Gastrocnemius medialis (tissue), 4 donors: ENCODE results near the gene EPHA4. TPM values are rescaled to one million over a fixed set of nuclear protein-coding genes. Genes with fewer than 3 reads are reported as not detected.

Source experiments
- ATAC-seq, 2 donors: fragments of 150-250 bp; one replicate each; pipeline ENCODE4 v1.9.1; 2016
- DNase-seq, 2 donors: peaks; one replicate each; pipeline ENCODE4 v3.0.0-alpha.2; 2019
- H3K27ac ChIP-seq, 4 donors: fragments of 200-600 bp; sonication (generic); 1 replicate in 1 of 4; 2 replicates in 3 of 4; pipeline ENCODE4 v1.5.1; 2016 to 2018; ENCODE audit warnings: mild to moderate bottlenecking in 2 of 4, moderate library complexity in 1 of 4
- H3K27me3 ChIP-seq, 3 donors: fragments of 200-600 bp; sonication (generic) in 2 of 3; 1 replicate in 1 of 3; 2 replicates in 2 of 3; pipeline versions ENCODE4 v1.5.1 to v1.6.0; 2016 to 2019; ENCODE audit warnings: mild to moderate bottlenecking in 1 of 3, moderate library complexity in 1 of 3
- H3K36me3 ChIP-seq, 2 donors: fragments of 200-600 bp; sonication (generic) in 1 of 2; one replicate each; pipeline ENCODE4 v1.5.1; 2017 to 2018
- H3K4me1 ChIP-seq, 2 donors: fragments of 200-600 bp; sonication (generic) in 1 of 2; one replicate each; pipeline ENCODE4 v1.5.1; 2016 to 2017; ENCODE audit warnings: mild to moderate bottlenecking in 2 of 2
- H3K4me3 ChIP-seq, 4 donors: fragments of 200-600 bp; sonication (generic) in 3 of 4; 1 replicate in 1 of 4; 2 replicates in 3 of 4; pipeline ENCODE4 v1.5.1; 2016 to 2019; ENCODE audit warnings: mild to moderate bottlenecking in 2 of 4
- H3K9me3 ChIP-seq, 3 donors: fragments of 200-600 bp; sonication (generic) in 2 of 3; 1 replicate in 1 of 3; 2 replicates in 2 of 3; pipeline ENCODE4 v1.5.1; 2016 to 2019
- POLR2A ChIP-seq, 2 donors: fragments of 450-650 bp; IDR thresholded peaks; one replicate each; pipeline ENCODE4 v1.6.1; 2017; ENCODE audit warnings: antibody characterized with exemption in 2 of 2, mild to moderate bottlenecking in 2 of 2, moderate library complexity in 2 of 2
- in situ Hi-C, 4 donors: fragments of 200-750 bp; cut with MboI; loops; one replicate each; pipeline versions ENCODE4 v1.15.0 to v1.8.0; 2017; ENCODE audit warnings: low sequenced_read_pairs in 4 of 4
- intact Hi-C: fragments of 100-400 bp; cut with DNase I; formaldehyde crosslinking; loops from one replicate; pipeline ENCODE4 v1.15.1; 2023; ENCODE audit warnings: low total_unique reads
- total RNA-seq, 4 donors: library from RNA; depleted of rRNA; stranded (reverse); fragments of >200 nt; gene quantifications; one replicate each; pipeline versions ENCODE4 v1.1.0 to v1.2.3, GENCODE V29; 2016
- TF ChIP-seq, protein P1 (sequence below), 5 experiments: fragments of 450-650 bp in 3 of 5; fragments of 200-600 bp in 2 of 5; sonication (generic) in 2 of 5; IDR thresholded peaks in 4 of 5; conservative IDR thresholded peaks in 1 of 5; 1 replicate in 4 of 5; 2 replicates in 1 of 5; pipeline ENCODE4 v1.5.1; 2016 to 2019; ENCODE audit warnings: antibody characterized with exemption in 5 of 5, mild to moderate bottlenecking in 3 of 5, moderate library complexity in 3 of 5

The EPHA4 gene
- total RNA-seq, 4 donors from 2014 or later: 6.3 to 18.8 (median 13.0) TPM

DNA sequence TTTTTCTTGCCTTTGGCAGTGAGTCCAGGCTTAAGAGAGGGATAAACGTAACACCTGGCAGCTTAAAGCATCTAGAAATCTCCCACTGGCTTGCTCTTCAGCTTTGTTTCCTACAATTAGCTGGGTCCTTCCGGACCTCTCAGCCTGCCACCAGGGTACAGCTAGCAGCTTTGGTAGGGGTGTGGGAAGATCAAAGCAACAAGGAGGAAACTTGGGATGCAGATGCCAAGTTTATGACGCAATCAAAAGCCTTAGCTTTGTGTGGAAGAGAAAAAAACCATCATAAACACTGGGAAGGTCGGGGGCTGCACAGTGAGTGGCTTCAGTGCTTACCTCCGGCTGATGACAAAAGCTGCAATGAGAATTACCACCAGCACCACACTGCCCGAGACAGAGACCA is 116.9 kb downstream of the EPHA4 start:
- no peak overlapping the region for H3K27ac ChIP-seq
- TF ChIP-seq, protein P1, sequence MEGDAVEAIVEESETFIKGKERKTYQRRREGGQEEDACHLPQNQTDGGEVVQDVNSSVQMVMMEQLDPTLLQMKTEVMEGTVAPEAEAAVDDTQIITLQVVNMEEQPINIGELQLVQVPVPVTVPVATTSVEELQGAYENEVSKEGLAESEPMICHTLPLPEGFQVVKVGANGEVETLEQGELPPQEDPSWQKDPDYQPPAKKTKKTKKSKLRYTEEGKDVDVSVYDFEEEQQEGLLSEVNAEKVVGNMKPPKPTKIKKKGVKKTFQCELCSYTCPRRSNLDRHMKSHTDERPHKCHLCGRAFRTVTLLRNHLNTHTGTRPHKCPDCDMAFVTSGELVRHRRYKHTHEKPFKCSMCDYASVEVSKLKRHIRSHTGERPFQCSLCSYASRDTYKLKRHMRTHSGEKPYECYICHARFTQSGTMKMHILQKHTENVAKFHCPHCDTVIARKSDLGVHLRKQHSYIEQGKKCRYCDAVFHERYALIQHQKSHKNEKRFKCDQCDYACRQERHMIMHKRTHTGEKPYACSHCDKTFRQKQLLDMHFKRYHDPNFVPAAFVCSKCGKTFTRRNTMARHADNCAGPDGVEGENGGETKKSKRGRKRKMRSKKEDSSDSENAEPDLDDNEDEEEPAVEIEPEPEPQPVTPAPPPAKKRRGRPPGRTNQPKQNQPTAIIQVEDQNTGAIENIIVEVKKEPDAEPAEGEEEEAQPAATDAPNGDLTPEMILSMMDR (IDR thresholded peaks at IDR 0.05 in 4 of 5, conservative IDR thresholded peaks at IDR 0.05 in 1 of 5): no peak
- TF ChIP-seq POLR2A (IDR thresholded peaks at IDR 0.05): no peak
- H3K4me3 ChIP-seq: no peak overlapping the region
- DNase-seq (no peak), ATAC-seq (no peak)
- no peaks in the 10 kb centered on the region for H3K36me3 ChIP-seq
- no peaks in the 10 kb centered on the region for H3K27me3 ChIP-seq
- no peaks in the 10 kb centered on the region for H3K4me1 ChIP-seq
- intact Hi-C loops (no loop called here), in situ Hi-C loops (no loop called here)
- H3K9me3 ChIP-seq: no peaks in the 10 kb centered on the region

DNA sequence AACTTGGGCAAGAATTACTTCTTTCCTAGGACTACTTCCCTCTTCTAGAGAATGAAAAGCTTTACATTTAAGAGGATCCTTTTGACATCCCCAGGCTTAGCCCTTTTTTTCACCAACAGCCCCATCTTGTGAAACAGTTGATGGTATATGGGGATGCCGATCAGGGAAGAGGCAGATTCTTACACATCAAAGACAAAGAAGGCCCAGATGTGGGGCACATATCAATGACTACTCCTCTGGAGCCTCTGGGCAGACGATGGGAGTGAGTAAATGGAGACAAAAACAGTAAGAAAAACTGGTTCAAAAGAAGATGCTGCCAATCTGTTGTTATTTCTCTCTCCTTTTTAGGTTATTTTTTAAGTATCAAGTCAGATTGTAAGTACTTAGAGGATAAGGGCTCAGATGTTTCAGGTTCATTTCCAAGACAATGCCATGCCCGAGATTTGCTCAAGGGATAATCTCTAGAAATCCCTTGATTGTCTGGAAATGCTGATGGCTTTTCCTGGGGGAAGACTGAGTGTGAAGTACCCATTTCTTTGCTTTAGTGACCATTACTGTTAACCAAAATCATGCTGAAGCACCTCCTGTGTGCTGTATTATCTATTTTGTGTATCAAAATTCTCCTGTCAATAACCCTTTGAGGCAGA is 117.5 kb downstream of the EPHA4 start:
- Histone ChIP-seq H3K36me3 (no peaks in the 10 kb centered on the region), H3K27ac (no peak overlapping the region), H3K27me3 (no peaks in the 10 kb centered on the region), H3K9me3 (no peaks in the 10 kb centered on the region), H3K4me3 (no peak overlapping the region), H3K4me1 (no peaks in the 10 kb centered on the region)
- DNase-seq (no peak), ATAC-seq (no peak)
- in situ Hi-C loops: no loop called here
- intact Hi-C loops: no loop called here
- TF ChIP-seq, protein P1 (IDR thresholded peaks at IDR 0.05 in 4 of 5, conservative IDR thresholded peaks at IDR 0.05 in 1 of 5): no peak
- no peak for TF ChIP-seq POLR2A (IDR thresholded peaks at IDR 0.05)

DNA sequence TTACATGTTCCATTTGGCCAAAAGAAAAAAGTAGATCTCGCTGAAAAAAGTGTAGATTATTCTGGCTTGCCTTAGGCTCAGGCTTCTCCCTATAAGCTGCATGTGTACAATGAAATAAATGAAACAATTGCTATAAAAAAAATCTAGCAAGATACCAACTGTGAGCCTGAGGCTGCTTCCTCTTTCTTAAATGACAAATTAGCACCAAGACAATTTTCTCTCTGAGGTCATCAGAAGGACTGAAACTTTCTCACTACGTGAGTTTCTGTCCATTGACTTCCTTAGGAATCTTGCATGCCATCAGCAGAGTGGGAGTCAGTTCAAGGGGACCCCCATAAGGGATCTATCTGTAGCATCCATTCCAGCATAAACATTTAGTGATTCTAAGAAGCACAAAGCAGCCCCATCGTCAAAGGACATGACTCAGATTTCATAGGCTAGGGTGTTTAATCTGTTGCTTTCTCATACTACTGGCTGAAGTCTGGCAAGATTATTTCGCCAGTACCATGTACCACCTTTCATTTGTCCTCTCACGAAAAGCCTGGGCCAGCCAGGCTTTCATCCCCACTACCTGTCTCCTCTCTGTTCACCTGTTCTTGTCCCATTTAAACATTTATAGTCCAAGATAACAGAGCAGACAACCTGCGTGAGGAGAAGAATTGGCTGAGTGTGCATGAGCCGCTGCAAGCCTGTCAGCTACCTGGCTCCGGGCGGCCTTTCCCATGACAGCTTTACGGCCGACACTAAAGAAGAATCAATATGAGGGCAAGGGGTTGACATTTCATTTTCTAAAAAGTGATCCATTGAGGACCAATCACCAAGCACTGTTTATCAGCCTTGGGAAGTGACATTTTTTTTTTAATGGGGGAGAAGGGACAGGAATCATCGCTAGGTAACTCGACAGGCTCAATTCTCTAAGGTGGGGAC is 120.0 kb downstream of the EPHA4 start:
- H3K4me3 ChIP-seq: no peak overlapping the region
- no peak for DNase-seq
- no peak overlapping the region for H3K27ac ChIP-seq
- no peak for ATAC-seq
- in situ Hi-C loops: no loop called here
- intact Hi-C loops: no loop called here
- TF ChIP-seq, protein P1 (IDR thresholded peaks at IDR 0.05 in 4 of 5, conservative IDR thresholded peaks at IDR 0.05 in 1 of 5): no peak
- TF ChIP-seq POLR2A (IDR thresholded peaks at IDR 0.05): no peak
- H3K36me3 ChIP-seq: no peaks in the 10 kb centered on the region
- H3K27me3 ChIP-seq: no peaks in the 10 kb centered on the region
- H3K4me1 ChIP-seq: no peaks in the 10 kb centered on the region
- no peaks in the 10 kb centered on the region for H3K9me3 ChIP-seq

DNA sequence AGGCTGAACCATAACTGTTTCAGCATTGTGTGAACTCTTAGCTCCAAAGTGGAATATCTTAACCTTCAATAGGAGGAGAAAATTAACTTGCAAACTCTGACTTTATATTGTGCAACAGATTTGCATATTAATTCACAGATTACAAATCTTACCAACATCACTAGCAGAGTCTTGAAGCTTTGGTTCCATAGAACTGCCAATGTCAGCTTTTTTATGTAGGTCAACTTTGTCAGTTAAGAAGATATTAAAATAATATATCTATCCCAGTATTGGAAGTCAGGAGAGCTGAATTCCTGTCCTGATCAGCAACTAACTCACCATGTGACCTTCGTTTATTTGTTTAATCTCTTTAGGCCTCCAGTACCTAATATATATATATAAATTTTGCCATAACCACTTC is 121.8 kb downstream of the EPHA4 start:
- ATAC-seq: no peak
- in situ Hi-C loops (no loop called here), intact Hi-C loops (no loop called here)
- DNase-seq: no peak
- Histone ChIP-seq H3K27me3 (no peaks in the 10 kb centered on the region), H3K27ac (no peak overlapping the region), H3K4me3 (no peak overlapping the region), H3K4me1 (no peaks in the 10 kb centered on the region), H3K36me3 (no peaks in the 10 kb centered on the region), H3K9me3 (no peaks in the 10 kb centered on the region)
- no peak for TF ChIP-seq POLR2A (IDR thresholded peaks at IDR 0.05)
- TF ChIP-seq, protein P1 (IDR thresholded peaks at IDR 0.05 in 4 of 5, conservative IDR thresholded peaks at IDR 0.05 in 1 of 5): no peak
